IMR-90 (cell line): ENCODE measurements around the gene PRELID2. TPM values are rescaled to one million over a fixed set of nuclear protein-coding genes. Genes with fewer than 3 reads are reported as not detected.

Source experiments
- ATAC-seq: fragments of 200-7000 bp; cut with Tn5 transposase; 2 replicates; pipeline ENCODE4 v1.9.1; 2020; ENCODE audit warnings: low read depth, mild to moderate bottlenecking, moderate library complexity
- BruUV-seq: library from RNA; stranded (reverse); fragments of 400-500 nt; replicated peaks from 2 replicates; lab custom pipeline; 2021; lab: Mats Ljungman, UMichigan
- CTCF ChIA-PET: fragments of 300-600 bp; formaldehyde crosslinking; extraction: SDS; loops from one replicate; lab custom pipeline; 2021; ENCODE audit warnings: antibody characterized with exemption; lab: Yijun Ruan, JAX
- POLR2A ChIA-PET: fragments of 300-600 bp; sonication (Branson Sonifier 250); formaldehyde crosslinking; loops from one replicate; lab custom pipeline; 2022; ENCODE audit warnings: antibody characterized with exemption; ENCODE audit not compliant: unreplicated experiment; lab: Charles Lee
- DNase-seq: peaks from one replicate; pipeline ENCODE4 v3.0.0; 2013
- H2AFZ ChIP-seq: replicated peaks from 2 replicates; pipeline ENCODE3; 2013; ENCODE audit warnings: low read length, mild to moderate bottlenecking; ENCODE audit not compliant: poor library complexity
- H2AK5ac ChIP-seq: 2 replicates; pipeline ENCODE4 v1.6.1; 2013; ENCODE audit warnings: low read depth, low read length, inconsistent platforms
- H2AK9ac ChIP-seq: replicated peaks from 2 replicates; pipeline ENCODE3; 2013; ENCODE audit warnings: mild to moderate bottlenecking, low read depth, low read length, moderate library complexity; ENCODE audit not compliant: poor library complexity
- H2BK120ac ChIP-seq: 2 replicates; pipeline ENCODE4 v1.6.1; 2013; ENCODE audit warnings: low read depth, low read length, inconsistent platforms
- H2BK15ac ChIP-seq: 3 replicates; pipeline ENCODE4 v1.6.1; 2013; ENCODE audit warnings: low read depth, low read length, inconsistent platforms
- H2BK20ac ChIP-seq: 2 replicates; pipeline ENCODE4 v1.6.1; 2013; ENCODE audit warnings: low read depth, mild to moderate bottlenecking, inconsistent platforms, low read length, moderate library complexity
- H2BK5ac ChIP-seq: 2 replicates; pipeline ENCODE4 v1.6.1; 2013; ENCODE audit warnings: mild to moderate bottlenecking, low read depth, low read length, inconsistent platforms; ENCODE audit not compliant: poor library complexity, severe bottlenecking
- H3K14ac ChIP-seq: replicated peaks from 2 replicates; pipeline ENCODE4 v1.6.1; 2013; ENCODE audit warnings: low read depth, low read length, inconsistent platforms
- H3K18ac ChIP-seq: 2 replicates; pipeline ENCODE4 v1.6.1; 2013; ENCODE audit warnings: low read depth, low read length, control low read depth
- H3K23ac ChIP-seq: 2 replicates; pipeline ENCODE4 v1.6.1; 2013; ENCODE audit warnings: low read depth, low read length, inconsistent platforms
- H3K27ac ChIP-seq: 2 replicates; pipeline ENCODE4 v1.5.1; 2013; ENCODE audit warnings: mild to moderate bottlenecking, control low read depth, low read length; ENCODE audit not compliant: insufficient read depth
- H3K27me3 ChIP-seq: 2 replicates; pipeline ENCODE4 v1.6.1; 2013; ENCODE audit warnings: low read length; ENCODE audit not compliant: control insufficient read depth, insufficient read depth
- H3K36me3 ChIP-seq: 2 replicates; pipeline ENCODE4 v1.6.1; 2013; ENCODE audit warnings: low read length, mixed read lengths; ENCODE audit not compliant: control insufficient read depth, insufficient read depth
- H3K4ac ChIP-seq: 2 replicates; pipeline ENCODE4 v1.6.1; 2013; ENCODE audit warnings: low read depth, low read length, inconsistent platforms
- H3K4me1 ChIP-seq: 2 replicates; pipeline ENCODE4 v1.6.1; 2013; ENCODE audit warnings: low read length, mixed read lengths; ENCODE audit not compliant: control insufficient read depth, insufficient read depth
- H3K4me2 ChIP-seq: 2 replicates; pipeline ENCODE4 v1.6.1; 2013; ENCODE audit warnings: low read depth, mild to moderate bottlenecking, control low read depth, low read length, moderate library complexity
- H3K4me3 ChIP-seq: 2 replicates; pipeline ENCODE4 v1.5.1; 2013; ENCODE audit warnings: low read depth, mild to moderate bottlenecking, control low read depth, low read length, moderate library complexity; ENCODE audit not compliant: insufficient read depth
- H3K56ac ChIP-seq: 2 replicates; pipeline ENCODE4 v1.6.1; 2013; ENCODE audit warnings: low read length, inconsistent platforms; ENCODE audit not compliant: insufficient read depth; ENCODE audit errors: extremely low read depth
- H3K79me1 ChIP-seq, 2 experiments: 2 replicates each; pipeline ENCODE4 v1.6.1; 2013; ENCODE audit warnings: low read length in 2 of 2, inconsistent platforms in 1 of 2, low read depth in 1 of 2
- H3K9ac ChIP-seq: 2 replicates; pipeline ENCODE4 v1.6.1; 2013; ENCODE audit warnings: low read depth, low read length, control low read depth
- H3K9me1 ChIP-seq: 2 replicates; pipeline ENCODE4 v1.6.1; 2013; ENCODE audit warnings: low read length, inconsistent platforms; ENCODE audit not compliant: insufficient read depth
- H3K9me3 ChIP-seq: 2 replicates; pipeline ENCODE4 v1.6.1; 2013; ENCODE audit warnings: low read length; ENCODE audit not compliant: control insufficient read depth, insufficient read depth
- H4K20me1 ChIP-seq: 2 replicates; pipeline ENCODE4 v1.6.1; 2013; ENCODE audit warnings: low read length, inconsistent platforms; ENCODE audit not compliant: insufficient read depth
- H4K5ac ChIP-seq: 2 replicates; pipeline ENCODE4 v1.6.1; 2013; ENCODE audit warnings: mild to moderate bottlenecking, low read depth, low read length, control low read depth
- H4K8ac ChIP-seq, 2 experiments: 2 replicates each; pipeline ENCODE4 v1.6.1; 2013; ENCODE audit warnings: low read depth in 2 of 2, low read length in 2 of 2, control low read depth in 1 of 2, inconsistent platforms in 1 of 2
- H4K91ac ChIP-seq: 2 replicates; pipeline ENCODE4 v1.6.1; 2013; ENCODE audit warnings: low read depth, low read length, inconsistent platforms; ENCODE audit not compliant: insufficient read depth
- ELK1 ChIP-seq: fragments of 150-350 bp; IDR thresholded peaks from 2 replicates; pipeline ENCODE4 v1.6.1; 2016; ENCODE audit warnings: low read depth, mild to moderate bottlenecking, low read length, moderate library complexity, borderline replicate concordance
- NFE2L2 ChIP-seq: fragments of 150-350 bp; IDR thresholded peaks from 2 replicates; pipeline ENCODE4 v1.6.1; 2016; ENCODE audit warnings: low read depth, mild to moderate bottlenecking, low read length
- WGBS, 2 experiments: methylation state at CpG; one replicate each; pipeline versions ENCODE4 v1.1.5 to v1.1.7; 2013; ENCODE audit warnings: missing lambda C conversion rate in 2 of 2; ENCODE audit not compliant: insufficient read length in 1 of 2; ENCODE audit errors: extremely low coverage in 2 of 2; 5-methylcytosine and 5-hydroxymethylcytosine counted together
- dilution Hi-C: fragments of 300-500 bp; cut with HindIII; formaldehyde crosslinking; loops from one replicate; pipeline ENCODE4 v1.14.3; 2018; ENCODE audit warnings: low sequenced_read_pairs; ENCODE audit not compliant: unreplicated experiment
- in situ Hi-C: fragments of 300-500 bp; cut with MboI; formaldehyde crosslinking; loops from 3 replicates; pipeline ENCODE4 v1.14.3; 2019; ENCODE audit warnings: low sequenced_read_pairs, inconsistent platforms, mixed read lengths
- intact Hi-C: fragments of 100-400 bp; cut with micrococcal nuclease; formaldehyde crosslinking; loops from 2 replicates; pipeline ENCODE4 v1.10.0; 2022
- polyA plus RNA-seq, 3 experiments: library from polyadenylated mRNA; depleted of rRNA; stranded (reverse); fragments of >200 nt; gene quantifications; 2 replicates each; pipeline ENCODE4 v1.2.3, GENCODE V29; 2012; ENCODE audit warnings: low replicate concordance in 1 of 3
- total RNA-seq: library from RNA; depleted of rRNA; stranded (reverse); fragments of >200 nt; gene quantifications from 2 replicates; pipeline ENCODE4 v1.2.3, GENCODE V29; 2012

The PRELID2 gene
- total and polyA plus RNA-seq, 2 of the 4 experiments (the other 2 are of a cell fraction), result 4.9 to 8.6 TPM

GRCh38 chr5:145752534-145752933 is 82.6 kb downstream of the PRELID2 start:
- Histone ChIP-seq H2BK20ac (no peak overlapping the region), H3K4me3 (no peak overlapping the region), H2BK15ac (no peak overlapping the region), H3K4me2 (no peak overlapping the region), H3K9me3 (no peaks in the 10 kb centered on the region), H2AFZ (no peak overlapping the region), H3K14ac (no peak overlapping the region), H2AK9ac (no peak overlapping the region), H3K79me1 (no peaks in the 10 kb centered on the region), H4K91ac (no peak overlapping the region), H3K9ac (no peak overlapping the region), H3K56ac (no peak overlapping the region), H3K18ac (no peak overlapping the region), H2BK120ac (no peak overlapping the region), H3K27ac (no peak overlapping the region), H4K20me1 (no peaks in the 10 kb centered on the region), H2AK5ac (no peak overlapping the region), H3K4me1 (0 out of 2 replicates have a peak, but pooled peaks cover 4% of the 10 kb centered on the region), H2BK5ac (no peak overlapping the region), H3K23ac (no peak overlapping the region), H3K36me3 (no peaks in the 10 kb centered on the region), H3K4ac (no peak overlapping the region), H4K8ac (no peak overlapping the region), H3K9me1 (no peaks in the 10 kb centered on the region), H4K5ac (no peak overlapping the region), H3K27me3 (no peaks in the 10 kb centered on the region)
- TF ChIP-seq ELK1 (no peak), NFE2L2 (no peak)
- intact Hi-C loops, result no loop called here
- DNase-seq (no peak), ATAC-seq (no peak)
- in situ Hi-C loops, result no loop called here
- POLR2A ChIA-PET, result no interaction called here
- dilution Hi-C loops, result no loop called here
- no CpG with 5 or more reads among the region's 2 CpGs for WGBS, 2 experiments
- BruUV-seq, result no TSS peak
- CTCF ChIA-PET, result no interaction called here
